DND-41 (cell line): ENCODE results near the gene CACNB4.

Experiments used
- CTCF ChIP-seq: IDR thresholded peaks from 2 replicates; pipeline ENCODE4 v1.5.1; 2012; ENCODE audit warnings: borderline replicate concordance, low read length, moderate library complexity, mild to moderate bottlenecking; ENCODE audit not compliant: poor library complexity, severe bottlenecking; ENCODE audit errors: extremely low read depth
- EZH2 ChIP-seq: IDR thresholded peaks from 3 replicates; pipeline ENCODE4 v1.6.1; 2012; ENCODE audit warnings: borderline replicate concordance, low read depth, mild to moderate bottlenecking, moderate library complexity, low read length, inconsistent platforms; ENCODE audit not compliant: severe bottlenecking

GRCh38 chr2:152084076-152084475 lies 14.8 kb downstream of the CACNB4 start:
- TF ChIP-seq EZH2 = no peak
- TF ChIP-seq CTCF = no peak
